HG03159 (cell line): ENCODE measurements around the gene C11orf54.
A peak's percentile ranks its signal among the peaks of the same experiment; 100 is the strongest.

Experiments used
- ATAC-seq: cut with Tn5 transposase; IDR thresholded peaks from one replicate; pipeline ENCODE4 v1.9.1; 2021; ENCODE audit warnings: mild to moderate bottlenecking, moderate library complexity; ENCODE audit not compliant: unreplicated experiment

Gene C11orf54

DNA sequence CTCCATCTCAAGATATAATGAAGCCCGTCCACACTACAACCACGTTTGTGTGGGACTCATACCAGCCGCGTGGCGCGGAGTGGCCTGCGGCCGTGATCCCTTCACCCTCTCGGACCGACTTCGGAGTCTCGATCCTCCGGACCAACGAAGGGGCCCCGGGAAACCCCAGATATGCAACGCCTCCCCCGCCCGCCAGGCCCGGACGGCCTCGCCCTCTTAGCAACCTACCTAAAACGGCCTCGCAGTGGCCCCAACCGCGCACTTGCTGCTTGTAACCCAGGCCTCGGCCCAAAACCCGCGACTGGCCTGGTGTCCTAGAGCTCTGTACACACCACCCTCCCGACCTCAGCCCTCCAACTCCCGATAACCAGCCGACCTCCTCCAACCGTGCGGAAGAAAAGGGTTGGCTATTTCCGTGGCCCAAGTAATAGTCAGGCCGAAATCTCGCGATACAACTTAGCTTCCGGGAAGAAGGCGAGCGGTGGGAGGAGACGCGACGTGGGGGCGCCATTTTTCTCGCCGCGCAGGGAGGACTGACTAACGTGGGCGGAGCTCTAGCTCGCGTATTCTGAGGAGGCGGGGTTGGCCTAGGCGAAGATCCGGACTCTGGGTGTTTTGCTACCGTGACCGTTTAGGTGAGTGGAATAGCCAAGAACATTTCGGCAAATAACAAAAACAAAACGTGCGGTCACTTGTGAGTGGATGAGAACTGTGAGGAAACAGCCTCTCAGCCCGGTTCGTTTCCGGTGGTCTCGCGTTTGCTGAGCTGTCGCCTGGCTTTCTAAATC, at the start of gene C11orf54, which contains the start of gene TAF1D:
C11orf54 (plus strand) TSS at position 579 of the 788 bp plus-strand sequence. CDS start 5,722 bp downstream, outside the sequence.
TAF1D (minus strand) TSS at position 402 of the 788 bp plus-strand sequence. CDS start 2,191 bp downstream, outside the sequence.
- ATAC-seq, result peak; percentile 87

DNA sequence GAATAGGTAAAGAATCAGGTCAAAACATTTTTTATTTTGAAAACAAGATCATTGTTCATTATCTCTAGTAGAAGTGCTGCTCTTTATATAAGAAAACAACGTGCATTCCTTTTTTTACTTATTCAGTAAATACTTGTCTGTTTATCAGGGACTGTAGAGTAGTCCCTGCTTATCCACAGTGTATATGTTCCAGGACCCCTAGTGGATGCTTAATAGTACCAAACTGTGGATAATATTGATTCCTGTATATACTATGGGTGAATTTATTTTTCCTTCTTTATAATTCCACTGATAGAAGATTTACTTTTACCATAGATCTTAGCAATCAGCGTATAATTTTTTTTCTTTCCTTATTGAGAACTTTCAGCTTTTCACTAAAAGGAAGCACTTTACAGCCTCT, 47.4 kb upstream of the C11orf54 start:
- ATAC-seq, result no peak

DNA sequence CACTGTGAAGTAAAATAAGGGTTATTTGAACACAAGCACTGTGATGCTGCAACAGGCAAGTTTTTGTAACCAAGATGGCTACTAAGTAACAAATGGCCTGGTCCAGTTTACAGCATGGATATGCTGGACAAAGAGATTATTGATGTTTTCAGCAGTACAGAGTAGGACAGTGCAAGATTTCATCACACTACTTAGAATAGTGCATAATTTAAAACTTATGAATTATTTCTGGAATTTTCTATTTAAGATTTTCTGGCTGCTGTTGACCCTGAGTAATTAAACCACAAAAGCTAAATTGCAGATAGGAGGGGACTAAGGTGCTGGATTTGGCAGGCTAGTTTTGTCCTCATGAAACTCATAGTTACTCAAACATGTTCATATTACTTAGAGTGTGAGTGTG, 46.9 kb upstream of the C11orf54 start:
- no peak for ATAC-seq

DNA sequence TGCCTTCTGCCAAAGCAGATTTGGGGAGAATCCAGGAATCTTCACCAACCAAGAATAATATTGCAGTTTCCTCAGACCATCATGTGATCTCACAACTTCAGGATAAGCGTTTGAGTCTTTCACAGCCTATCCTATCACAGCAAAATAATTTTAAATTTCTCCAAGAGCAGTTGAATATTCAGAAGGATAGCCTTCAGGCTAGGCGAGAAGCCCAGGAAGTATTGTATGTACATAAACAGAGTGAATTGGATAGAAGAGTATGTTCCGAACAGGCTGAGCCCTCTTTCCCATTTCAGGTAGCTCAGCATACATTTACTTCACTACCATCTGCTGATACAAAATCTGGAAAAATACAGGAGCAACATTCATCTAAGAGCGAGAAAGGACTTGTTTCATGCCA, 43.9 kb upstream of the C11orf54 start:
- no peak for ATAC-seq

DNA sequence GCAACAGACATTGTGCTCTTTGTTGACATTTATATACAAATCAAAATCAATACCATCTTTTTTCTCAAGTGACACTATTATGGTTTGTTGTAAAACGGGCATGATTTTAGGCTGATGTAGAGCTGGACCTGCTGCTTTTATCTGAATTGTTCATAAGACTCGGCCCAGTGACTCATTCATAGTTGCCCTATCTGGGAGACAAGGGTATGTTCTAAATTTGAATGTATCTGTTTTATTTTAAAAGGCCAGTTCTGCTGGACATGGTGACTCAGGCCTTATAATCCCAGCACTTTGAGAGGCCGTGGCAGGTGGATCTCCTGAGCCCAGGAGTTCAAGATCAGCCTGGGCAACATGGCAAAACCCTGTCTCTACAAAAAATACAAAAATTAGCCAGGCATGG, 40.6 kb upstream of the C11orf54 start:
- no peak for ATAC-seq

DNA sequence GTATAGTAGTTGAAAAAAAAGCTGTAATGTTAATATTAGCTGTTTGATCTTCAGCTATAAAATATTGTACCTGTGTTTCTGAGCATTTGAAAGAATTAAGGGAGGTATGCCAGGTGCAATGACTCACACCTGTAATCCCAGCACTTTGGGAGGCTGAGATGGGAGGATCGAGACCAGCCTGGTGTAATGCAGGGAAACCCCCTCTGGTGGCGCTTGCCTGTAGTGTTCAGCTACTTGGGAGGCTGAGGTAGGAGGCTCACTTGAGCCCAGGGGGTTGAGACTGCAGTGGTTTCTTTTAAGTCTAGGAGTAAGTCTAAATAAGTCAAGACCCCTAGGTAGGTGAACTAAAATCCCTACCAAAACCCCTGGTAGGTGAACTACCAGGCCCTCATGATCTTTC, 37.2 kb upstream of the C11orf54 start:
- no peak for ATAC-seq

DNA sequence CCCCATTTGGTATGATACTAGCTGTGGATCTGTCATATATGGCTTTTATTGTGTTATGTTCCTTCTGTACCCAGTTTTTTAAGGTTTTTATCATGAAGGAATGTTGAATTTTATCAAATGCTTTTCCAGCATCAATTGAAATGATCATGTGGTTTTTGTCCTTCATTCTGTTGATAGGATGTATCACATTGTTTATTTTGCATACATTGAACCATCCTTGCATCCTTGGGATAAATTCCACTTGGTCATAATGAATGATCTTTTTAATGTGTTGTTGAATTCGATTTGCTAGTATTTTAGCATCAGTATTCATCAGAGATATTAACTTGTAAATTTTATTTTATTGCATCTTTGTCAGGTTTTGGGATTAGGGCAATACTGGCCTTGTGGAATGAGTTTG, 31.2 kb upstream of the C11orf54 start:
- no peak for ATAC-seq

DNA sequence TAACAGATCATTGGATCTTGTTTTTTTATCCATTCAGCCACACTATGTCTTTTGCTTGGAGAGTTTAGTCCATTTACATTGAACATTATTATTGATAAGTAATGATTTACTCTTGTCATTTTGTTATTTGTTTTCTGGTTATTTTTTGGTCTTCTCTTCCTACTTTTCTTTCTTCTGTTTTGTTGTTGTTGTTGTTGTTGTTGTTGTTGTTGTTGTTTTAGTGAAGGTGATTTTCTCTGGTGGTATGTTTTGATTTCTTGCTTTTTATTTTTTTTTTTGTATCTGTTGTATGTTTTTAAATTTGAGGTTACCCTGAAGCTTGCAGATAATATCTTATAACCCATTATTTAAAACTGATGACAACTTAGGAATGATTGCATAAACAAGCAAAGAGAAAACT, 28.8 kb upstream of the C11orf54 start:
- ATAC-seq, result no peak

DNA sequence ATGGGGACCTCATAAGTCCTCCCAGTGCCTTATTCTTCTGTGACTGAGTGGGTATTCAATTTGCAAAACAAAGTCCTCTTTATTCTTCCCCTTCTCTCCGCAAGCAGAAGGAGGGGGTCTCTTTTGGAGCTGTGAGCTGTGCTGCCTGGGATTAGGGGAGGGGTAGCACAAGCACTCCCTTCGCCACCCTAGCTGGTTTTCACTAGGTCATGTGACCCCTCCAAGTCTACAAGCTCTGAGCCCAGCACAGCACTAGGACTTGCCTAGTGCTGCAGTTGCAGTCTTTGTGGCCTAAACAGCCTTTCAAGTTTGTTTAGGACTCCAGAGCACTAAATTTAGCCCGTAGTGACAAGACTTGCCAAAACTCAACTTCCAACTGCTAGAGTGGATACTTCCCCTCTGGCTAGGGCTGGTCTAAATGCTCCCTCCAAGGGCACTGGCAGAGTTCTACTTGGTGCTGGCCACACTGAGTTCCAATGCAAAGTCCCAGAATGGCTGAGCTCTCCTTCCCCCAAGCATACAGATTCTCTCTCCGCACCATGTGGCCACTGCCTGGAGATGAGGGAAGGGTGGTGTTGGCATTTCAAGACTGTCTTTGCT, 25.6 kb upstream of the C11orf54 start:
- no peak for ATAC-seq

DNA sequence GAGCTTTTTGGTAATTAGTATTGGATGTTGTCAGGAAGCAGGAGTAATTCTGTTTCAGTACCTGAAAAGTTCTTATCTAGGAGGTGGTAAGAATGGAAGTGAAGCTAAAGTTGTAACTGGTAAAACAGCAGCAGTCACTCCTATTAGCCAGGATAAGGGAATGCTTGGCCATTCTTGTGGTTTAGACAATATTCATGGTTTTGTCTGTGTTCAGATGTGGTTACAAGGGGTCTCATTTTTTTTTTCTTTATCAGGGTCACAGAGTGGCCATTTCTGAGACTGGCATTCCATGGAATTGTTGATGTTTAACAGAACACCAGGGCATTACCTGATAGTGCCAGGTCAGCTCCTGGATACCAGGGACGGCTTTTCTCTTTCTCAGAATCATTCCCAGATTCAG, 24.0 kb upstream of the C11orf54 start:
- no peak for ATAC-seq

DNA sequence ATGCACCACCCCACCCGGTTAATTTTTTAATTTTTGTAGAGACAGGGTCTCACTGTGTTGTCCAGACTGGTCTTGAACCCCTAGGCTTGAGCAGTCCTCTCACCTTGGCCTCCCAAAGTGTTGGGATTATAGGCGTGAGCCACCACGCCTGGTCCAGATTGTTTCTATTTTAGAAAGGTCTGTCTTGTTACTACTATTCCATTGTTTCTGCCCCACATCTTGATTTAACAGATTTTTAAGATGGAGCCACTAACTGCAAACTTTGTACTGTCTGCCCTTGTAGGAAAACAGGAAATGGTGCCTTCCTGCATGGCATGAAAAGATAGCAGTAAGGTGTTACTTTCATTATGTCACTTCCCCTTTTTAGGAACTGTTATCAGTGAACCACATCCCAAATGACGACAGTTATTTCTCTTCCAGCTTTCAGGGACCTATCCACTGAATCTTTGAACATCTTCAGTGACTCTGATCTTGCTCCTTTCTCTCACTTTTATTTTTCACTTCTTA, 23.4 kb upstream of the C11orf54 start:
- peak; percentile 90 for ATAC-seq

DNA sequence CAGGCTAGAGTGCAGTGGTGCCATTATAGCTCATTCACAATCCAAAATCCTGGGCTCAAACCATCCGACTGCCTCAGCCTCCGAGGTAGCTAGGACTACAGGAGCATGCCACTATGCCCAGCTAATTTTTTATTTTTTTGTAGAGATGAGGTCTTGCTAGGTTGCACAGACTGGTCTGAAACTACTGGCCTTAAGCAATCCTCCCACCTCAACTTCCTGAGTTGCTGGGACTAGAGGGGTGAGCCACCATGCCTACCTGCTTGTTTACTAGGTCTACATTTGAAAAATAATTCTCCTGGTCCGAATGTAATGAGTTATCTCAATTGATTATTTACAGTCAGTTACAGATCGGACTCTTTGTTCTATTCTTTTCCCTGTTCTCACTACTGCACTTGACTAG, 22.2 kb upstream of the C11orf54 start:
- ATAC-seq, result no peak

DNA sequence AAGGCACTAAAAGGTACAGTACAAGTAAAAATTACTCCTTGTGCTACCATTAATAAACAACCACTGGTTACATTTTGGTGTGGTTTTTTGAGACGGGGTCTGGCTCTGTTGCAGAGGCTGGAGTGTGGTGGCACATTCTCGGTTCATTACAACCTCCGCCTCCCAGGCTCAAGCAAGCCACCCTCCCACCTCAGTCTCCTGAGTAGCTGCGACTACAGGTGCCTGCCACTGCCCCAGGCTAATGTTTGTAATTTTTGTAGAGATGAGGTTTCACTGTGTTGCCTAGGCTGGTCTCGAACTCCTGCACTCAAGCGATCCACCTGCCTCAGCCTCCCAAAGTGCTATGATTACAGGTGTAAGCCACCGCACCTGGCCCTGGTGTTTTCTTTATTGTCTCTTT, 20.9 kb upstream of the C11orf54 start:
- no peak for ATAC-seq

DNA sequence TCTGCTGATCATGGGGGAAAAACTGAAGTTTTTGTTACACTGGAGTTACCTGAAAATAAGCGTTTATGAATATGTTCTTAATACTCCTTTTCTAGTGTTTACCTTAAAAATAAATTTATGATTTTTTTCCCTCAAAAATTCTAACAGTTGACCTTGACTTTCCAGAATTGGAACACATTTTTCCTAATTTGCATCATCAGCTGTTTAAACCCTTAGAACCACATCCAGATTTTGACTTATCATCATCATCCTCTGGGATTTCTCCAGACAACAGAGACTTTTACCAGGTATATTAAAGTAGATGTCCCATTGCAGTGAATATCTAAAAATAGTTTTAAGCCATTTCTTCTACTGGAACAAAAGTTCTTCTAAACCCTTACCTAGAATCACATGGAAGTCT, 17.4 kb upstream of the C11orf54 start:
- no peak for ATAC-seq

DNA sequence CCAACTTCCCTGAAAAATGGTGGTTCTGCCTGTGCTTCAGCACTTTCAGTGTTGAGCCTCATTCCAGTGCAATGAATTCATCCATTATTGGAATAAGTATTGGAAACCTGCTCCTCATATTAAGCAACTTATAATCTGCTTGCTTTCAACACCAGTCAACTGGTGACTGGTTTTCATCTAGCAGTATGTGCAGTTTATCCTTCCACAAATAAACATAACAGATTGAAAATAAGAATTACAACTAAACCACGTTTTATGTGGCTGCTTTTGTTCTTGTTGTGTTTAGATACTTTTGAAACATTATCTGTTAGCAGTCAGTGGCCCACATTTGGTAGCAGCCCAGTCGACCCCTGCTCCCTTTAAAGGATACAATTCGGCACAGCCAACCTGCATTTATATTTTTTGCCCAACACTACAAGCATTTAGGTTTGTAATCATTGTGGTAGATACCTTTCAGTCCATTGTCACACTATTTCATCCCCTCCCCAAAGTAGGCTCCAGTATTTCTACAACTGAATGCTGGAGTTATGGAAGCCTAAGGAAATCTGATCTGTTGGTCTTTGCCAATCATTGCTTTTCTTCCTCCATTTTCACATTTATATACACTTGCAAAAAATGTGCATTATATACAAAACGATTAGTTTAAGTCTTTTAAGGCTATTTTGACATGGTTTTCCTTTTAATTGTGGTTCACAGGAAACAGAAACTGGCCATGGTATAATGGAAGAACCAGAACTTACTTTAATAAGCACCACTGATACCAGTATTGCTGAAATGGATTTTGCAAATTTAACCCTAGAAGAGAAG, 13.3 kb upstream of the C11orf54 start:
- ATAC-seq, result no peak

DNA sequence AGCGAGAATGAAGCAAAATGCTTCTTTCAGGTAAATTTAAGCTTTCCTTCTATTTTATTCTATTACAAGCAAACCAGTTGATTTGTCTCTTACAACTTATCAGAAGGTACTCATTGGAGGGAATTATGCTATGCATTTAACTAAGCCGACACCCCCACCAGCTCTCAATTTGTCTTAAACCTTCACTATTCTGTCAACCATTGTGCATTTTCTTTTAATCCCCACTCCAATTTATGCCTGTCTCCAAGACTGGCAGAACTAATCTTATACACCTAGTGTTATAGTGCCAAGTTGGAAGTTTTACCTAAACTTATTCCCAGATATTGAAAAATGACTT, 12.7 kb upstream of the C11orf54 start:
- ATAC-seq, result no peak

DNA sequence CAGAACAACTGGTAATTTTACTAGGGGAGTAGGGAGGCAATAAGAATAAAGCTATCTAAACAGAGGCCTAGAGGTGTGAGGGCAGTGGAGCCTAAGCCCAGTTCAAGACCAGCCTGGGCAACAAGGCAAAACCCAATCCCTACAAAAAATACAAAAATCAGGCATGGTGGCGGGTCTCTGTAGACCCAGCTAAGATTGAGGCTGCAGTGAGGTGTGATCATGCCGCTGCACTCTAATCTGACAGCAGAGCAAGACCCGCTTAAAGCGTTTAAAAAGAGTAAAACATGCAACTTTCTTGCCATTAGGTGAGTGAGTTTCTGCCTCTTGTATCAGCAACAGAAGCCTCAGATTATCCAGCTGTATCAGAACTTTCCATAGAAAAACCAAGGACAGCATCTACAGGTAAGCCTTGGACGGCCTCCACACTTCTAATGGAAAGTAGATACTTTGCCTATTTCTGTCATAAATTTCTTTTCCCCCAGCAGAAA, 12.3 kb upstream of the C11orf54 start:
- ATAC-seq, result no peak

DNA sequence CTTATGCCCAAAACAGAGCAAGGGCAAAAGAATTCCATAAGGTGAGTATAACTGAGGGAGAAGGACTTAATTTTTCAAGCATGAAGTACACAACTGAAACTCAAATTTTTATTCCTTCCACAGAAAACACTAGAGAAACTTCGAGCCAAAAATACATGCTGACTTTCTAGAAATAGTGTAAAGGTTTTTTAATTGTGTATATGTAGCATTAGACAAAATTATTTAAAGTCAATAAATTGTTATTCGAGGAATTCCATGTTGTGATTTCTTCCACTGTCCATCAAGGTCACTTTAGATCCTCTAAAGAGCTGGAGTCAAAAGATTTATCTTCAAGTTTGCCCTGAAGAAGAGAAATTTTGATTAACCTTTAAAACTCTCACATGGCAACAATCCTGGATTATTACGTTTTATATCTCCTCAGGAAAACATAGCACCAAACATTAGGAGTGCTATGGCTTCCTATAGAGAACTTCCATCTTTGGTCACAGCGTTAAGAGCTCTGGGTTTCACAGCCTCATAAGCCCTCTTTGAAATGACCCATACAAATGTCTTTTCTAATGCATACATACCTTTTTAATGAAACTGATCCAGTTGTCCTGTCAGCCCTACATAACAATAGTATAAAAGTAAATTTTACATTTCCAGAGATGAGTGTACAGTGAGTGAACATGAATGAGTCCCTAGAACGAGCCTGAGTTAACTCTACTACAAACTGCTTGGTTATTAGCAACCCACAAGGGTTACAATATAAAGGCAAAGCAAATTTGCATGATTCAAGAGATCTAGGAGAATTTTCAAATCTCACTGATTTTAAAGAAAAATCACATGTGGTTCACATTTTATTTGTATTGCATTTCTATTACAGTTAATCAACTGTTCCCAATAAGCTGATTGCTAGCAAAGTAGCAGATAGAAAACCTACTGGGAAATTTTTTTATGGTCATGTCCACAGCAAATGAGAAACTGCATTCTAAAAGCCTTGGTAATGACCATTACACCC, 11.1 kb upstream of the C11orf54 start:
- no peak for ATAC-seq

DNA sequence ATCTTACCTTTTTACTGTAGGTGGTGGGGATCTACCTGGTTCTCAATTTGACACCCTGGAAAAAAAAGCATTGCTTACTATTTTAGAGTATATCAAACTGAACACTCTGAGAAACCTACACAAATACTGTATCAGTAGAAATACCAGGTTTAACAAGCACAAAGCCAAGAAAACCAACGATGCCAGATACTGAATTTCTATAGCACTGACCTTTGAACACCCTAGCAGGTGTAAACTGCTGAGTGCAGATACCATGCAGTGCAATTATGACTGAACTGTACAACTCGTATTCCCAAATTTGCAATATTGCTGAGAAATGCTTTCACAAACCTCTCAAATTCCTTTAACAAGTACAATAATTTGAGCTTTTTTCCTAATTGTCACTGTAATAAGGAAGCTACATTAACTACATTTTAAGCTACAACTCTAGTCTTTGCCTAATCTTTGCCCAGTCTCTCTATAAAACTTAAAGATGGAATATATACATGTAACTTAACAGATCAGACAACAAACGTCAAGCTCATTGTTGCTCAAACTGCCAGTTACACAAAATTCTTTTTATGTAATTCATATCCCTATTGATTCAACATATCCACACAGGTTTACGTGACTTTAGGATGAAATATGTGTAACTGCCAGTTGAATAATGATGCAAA, 9.1 kb upstream of the C11orf54 start:
- no peak for ATAC-seq

DNA sequence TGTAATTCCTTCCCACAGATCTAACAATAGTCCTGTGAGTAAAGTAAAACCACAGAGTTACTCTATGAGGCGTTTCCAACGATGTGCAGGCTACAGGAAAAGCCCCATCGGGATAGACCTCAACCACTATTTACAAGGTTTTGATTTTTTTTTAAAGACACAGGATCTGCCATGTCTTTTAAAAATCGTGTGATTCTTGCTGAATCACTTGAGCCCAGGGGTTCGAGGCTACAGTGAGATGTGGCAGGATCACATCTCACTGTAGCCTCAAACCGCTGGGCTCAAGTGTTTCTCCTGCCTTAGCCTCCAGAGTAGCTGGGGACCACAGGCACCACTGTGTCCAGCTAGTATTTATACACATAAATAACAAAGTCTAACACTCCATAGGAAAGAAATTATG, 8.0 kb upstream of the C11orf54 start:
- ATAC-seq, result no peak
